Endothelial cell of umbilical vein (primary cell): Measurements from ENCODE around the gene PKP4. TPM values are rescaled to one million over a fixed set of nuclear protein-coding genes. Genes with fewer than 3 reads are reported as not detected.

Experiments used
- BruUV-seq: library from RNA; stranded (reverse); fragments of 400-500 nt; replicated peaks from 2 replicates; lab custom pipeline; 2021; lab: Mats Ljungman, UMichigan
- CTCF ChIA-PET: fragments of 300-600, 350-600 bp; sonication (Branson Sonifier 250); formaldehyde crosslinking; loops from one replicate; lab custom pipeline; 2021; ENCODE audit warnings: antibody characterized with exemption, inconsistent platforms; lab: Charles Lee
- POLR2A ChIA-PET: fragments of 300-600, 350-600 bp; sonication (Branson Sonifier 250); formaldehyde crosslinking; loops from one replicate; lab custom pipeline; 2021; ENCODE audit warnings: antibody characterized with exemption, inconsistent platforms; lab: Charles Lee
- DNase-seq: peaks from one replicate; pipeline ENCODE4 v3.0.0-alpha.2; 2011; ENCODE audit warnings: low read depth, low spot score
- FAIRE-seq: peaks from 2 replicates; lab custom pipeline; 2011; peaks lifted over from hg19 to GRCh38; lab: Jason Lieb, UNC
- H2AFZ ChIP-seq: 2 replicates; pipeline ENCODE4 v1.6.0; 2012; ENCODE audit warnings: low read depth, low read length, control low read depth, inconsistent platforms
- H3K27ac ChIP-seq: 2 replicates; pipeline ENCODE4 v1.5.1; 2011; ENCODE audit warnings: low read depth, mild to moderate bottlenecking, control low read depth, low read length, moderate library complexity; ENCODE audit not compliant: insufficient read depth
- H3K27me3 ChIP-seq, 2 experiments: 2 replicates each; pipeline versions ENCODE4 v1.6.0 to v1.6.1; 2011; ENCODE audit warnings: low read length in 2 of 2, mixed read lengths in 1 of 2; ENCODE audit not compliant: control insufficient read depth in 2 of 2, insufficient read depth in 2 of 2
- H3K36me3 ChIP-seq, 2 experiments: 2 replicates in 1 of 2; 3 replicates in 1 of 2; pipeline ENCODE4 v1.5.1; 2011; ENCODE audit warnings: low read length in 2 of 2, mild to moderate bottlenecking in 1 of 2, moderate library complexity in 1 of 2; ENCODE audit not compliant: control insufficient read depth in 2 of 2, insufficient read depth in 2 of 2; ENCODE audit errors: extremely low read depth in 1 of 2
- H3K4me1 ChIP-seq: 3 replicates; pipeline ENCODE4 v1.5.1; 2011; ENCODE audit warnings: mild to moderate bottlenecking, low read length; ENCODE audit not compliant: control insufficient read depth, insufficient read depth; ENCODE audit errors: extremely low read depth
- H3K4me2 ChIP-seq: 2 replicates; pipeline ENCODE4 v1.6.1; 2011; ENCODE audit warnings: low read length, control low read depth, mixed read lengths; ENCODE audit not compliant: insufficient read depth
- H3K4me3 ChIP-seq, 3 experiments: fragments of 200-600 bp in 1 of 3; sonication (generic), shearing (Covaris generic) in 1 of 3; replicated peaks in 1 of 3; 2 replicates each; pipeline ENCODE4 v1.5.1; 2011 to 2016; ENCODE audit warnings: control low read depth in 3 of 3, low read length in 3 of 3, mild to moderate bottlenecking in 2 of 3, inconsistent platforms in 1 of 3, low read depth in 1 of 3, moderate library complexity in 1 of 3; ENCODE audit not compliant: insufficient read depth in 1 of 3
- H3K79me2 ChIP-seq: 2 replicates; pipeline ENCODE4 v1.6.0; 2012; ENCODE audit warnings: low read length, inconsistent platforms; ENCODE audit not compliant: control insufficient read depth, insufficient read depth
- H3K9ac ChIP-seq: replicated peaks from 2 replicates; pipeline ENCODE3; 2011; ENCODE audit warnings: low read length, control low read depth; ENCODE audit not compliant: insufficient read depth; ENCODE audit errors: extremely low read depth
- H3K9me1 ChIP-seq: replicated peaks from 3 replicates; pipeline ENCODE4 v1.6.0; 2011; ENCODE audit warnings: mild to moderate bottlenecking, low read length; ENCODE audit not compliant: control insufficient read depth, insufficient read depth; ENCODE audit errors: extremely low read depth
- H3K9me3 ChIP-seq: replicated peaks from 2 replicates; pipeline ENCODE4 v1.5.1; 2012; ENCODE audit warnings: low read length, inconsistent platforms; ENCODE audit not compliant: control insufficient read depth, insufficient read depth
- H4K20me1 ChIP-seq: replicated peaks from 2 replicates; pipeline ENCODE3; 2011; ENCODE audit warnings: mild to moderate bottlenecking, low read length; ENCODE audit not compliant: control insufficient read depth, insufficient read depth; ENCODE audit errors: extremely low read depth
- CTCF ChIP-seq, 2 donors: IDR thresholded peaks; 1 replicate in 1 of 2; 2 replicates in 1 of 2; pipeline ENCODE4 v1.5.1; 2011; ENCODE audit warnings: low read length in 2 of 2, mild to moderate bottlenecking in 2 of 2, moderate library complexity in 2 of 2, control low read depth in 1 of 2, inconsistent platforms in 1 of 2, low read depth in 1 of 2; ENCODE audit not compliant: insufficient read depth in 1 of 2; ENCODE audit errors: extremely low read depth in 1 of 2
- EZH2 ChIP-seq: IDR thresholded peaks from 2 replicates; pipeline ENCODE4 v1.6.1; 2012; ENCODE audit warnings: borderline replicate concordance, low read depth, mild to moderate bottlenecking, moderate library complexity, low read length, inconsistent platforms; ENCODE audit not compliant: severe bottlenecking
- FOS ChIP-seq: IDR thresholded peaks from 2 replicates; pipeline ENCODE4 v1.6.1; 2011; ENCODE audit warnings: mild to moderate bottlenecking, low read length, moderate library complexity, borderline replicate concordance; ENCODE audit not compliant: insufficient read depth
- GATA2 ChIP-seq: IDR thresholded peaks from 2 replicates; pipeline ENCODE4 v1.7.0; 2011; ENCODE audit warnings: low read depth, mild to moderate bottlenecking, moderate library complexity, mixed read lengths, low read length; ENCODE audit not compliant: insufficient read length, insufficient read depth
- MAX ChIP-seq: IDR thresholded peaks from 2 replicates; pipeline ENCODE4 v1.6.1; 2011; ENCODE audit not compliant: insufficient read depth, insufficient read length
- MYC ChIP-seq: IDR thresholded peaks from one replicate; pipeline ENCODE4 v1.6.1; 2011; ENCODE audit warnings: mild to moderate bottlenecking, low read depth, low read length
- POLR2A ChIP-seq: IDR thresholded peaks from 2 replicates; pipeline ENCODE4 v1.6.1; 2012; ENCODE audit warnings: low read depth, mild to moderate bottlenecking, control low read depth, low read length
- POLR2AphosphoS5 ChIP-seq: IDR thresholded peaks from 2 replicates; pipeline ENCODE4 v1.6.1; 2012; ENCODE audit warnings: low read depth, mild to moderate bottlenecking, control low read depth, low read length, moderate library complexity; ENCODE audit not compliant: insufficient read depth
- dilution Hi-C: fragments of 300-500 bp; cut with MboI; formaldehyde crosslinking; loops from one replicate; pipeline ENCODE4 v1.15.0; 2019; ENCODE audit warnings: low sequenced_read_pairs; ENCODE audit not compliant: extremely low pct_ligation_motif_present
- intact Hi-C: fragments of 100-400 bp; cut with micrococcal nuclease; formaldehyde crosslinking; loops from one replicate; pipeline ENCODE4 v1.10.0; 2022
- polyA plus RNA-seq, 4 experiments: library from polyadenylated mRNA; depleted of rRNA in 3 of 4; stranded (reverse) in 3 of 4; unstranded in 1 of 4; fragments of >200 nt; gene quantifications; 2 replicates each; pipeline versions ENCODE4 v1.2.1 to v1.2.3, GENCODE V29; 2011 to 2012; ENCODE audit warnings: missing spikeins in 1 of 4
- total RNA-seq: library from RNA; stranded (reverse); gene quantifications from 2 replicates; pipeline ENCODE4 v1.2.3, GENCODE V29; 2021

The PKP4 gene
- total and polyA plus RNA-seq, 2 donors (not counting 3 experiments of a cell fraction or from before 2014, with no cell fraction given): 35.4 to 68.5 TPM

DNA sequence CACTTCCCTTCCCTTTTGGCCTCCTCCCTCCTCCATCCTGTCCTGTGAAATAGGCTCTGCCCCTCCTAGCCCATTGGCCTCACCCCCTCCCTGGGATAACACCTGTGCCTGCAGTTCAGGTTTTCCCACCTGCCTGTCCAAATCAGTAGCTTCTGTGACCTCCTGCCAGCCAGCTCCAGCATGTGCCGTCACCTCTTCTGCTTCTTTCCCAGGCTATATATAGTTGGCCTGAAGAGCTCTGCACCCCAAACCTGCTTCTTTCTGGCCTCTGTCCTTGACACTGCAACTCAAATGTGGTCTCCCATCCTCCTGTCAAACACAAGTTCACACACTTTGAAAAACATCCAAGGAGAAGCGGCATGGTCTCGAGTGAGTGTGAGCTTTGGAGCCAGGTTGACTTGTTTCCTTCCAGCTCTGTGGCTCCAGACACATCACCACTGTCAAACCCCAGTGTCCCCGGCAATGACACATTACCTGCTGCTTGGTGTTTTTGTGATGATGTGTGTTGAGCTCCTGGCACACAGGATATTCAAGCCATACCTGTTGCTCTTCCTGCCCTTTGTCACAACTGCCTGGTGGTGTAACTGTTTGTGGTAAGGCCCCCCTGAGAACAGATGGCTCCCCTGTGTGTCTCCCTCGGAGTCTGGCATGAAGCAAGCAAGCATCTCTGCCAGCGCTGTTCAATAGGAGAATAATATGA lies 194.8 kb downstream of the PKP4 start:
- H3K9ac ChIP-seq: no peak overlapping the region
- no peaks in the 10 kb centered on the region for H3K9me1 ChIP-seq
- H3K4me3 ChIP-seq: no peak overlapping the region
- H3K36me3 ChIP-seq: peaks cover 0 to 5% of the 10 kb centered on the region in 2 experiments
- H4K20me1 ChIP-seq: no peaks in the 10 kb centered on the region
- H3K27ac ChIP-seq: no peak overlapping the region
- FAIRE-seq (no peak), DNase-seq (no peak)
- dilution Hi-C loops: no loop called here
- CTCF ChIA-PET: no interaction called here
- no peaks in the 10 kb centered on the region for H3K4me1 ChIP-seq
- H3K9me3 ChIP-seq: no peaks in the 10 kb centered on the region
- H3K79me2 ChIP-seq: no peaks in the 10 kb centered on the region
- H2AFZ ChIP-seq: no peak overlapping the region
- no peak overlapping the region for H3K4me2 ChIP-seq
- intact Hi-C loops: no loop called here
- BruUV-seq: no TSS peak
- no peak for TF ChIP-seq FOS
- TF ChIP-seq EZH2: no peak
- no peak for TF ChIP-seq POLR2AphosphoS5
- no peak for TF ChIP-seq CTCF (IDR thresholded peaks at IDR 0.05; ENCODE audit: extremely low read depth in 1 of 2, insufficient read depth in 1 of 2, low read depth in 1 of 2, low read length in 2 of 2)
- TF ChIP-seq MAX: no peak
- TF ChIP-seq POLR2A: no peak
- TF ChIP-seq GATA2: no peak
- TF ChIP-seq MYC: no peak
- POLR2A ChIA-PET: no interaction called here
- H3K27me3 ChIP-seq: no peaks in the 10 kb centered on the region
